ENCODE measurements around the gene MPO. TPM values are rescaled to one million over a fixed set of nuclear protein-coding genes. Genes with fewer than 3 reads are reported as not detected.

The MPO gene
- total RNA-seq, 4 donors from 2014 or later, result 0.10 TPM; not detected in 3

- intact Hi-C loops (cut with DNase I; ENCODE audit: low total_unique reads), result no loop called here
- no peak for TF ChIP-seq POLR2A (IDR thresholded peaks at IDR 0.05)
- no peak for TF ChIP-seq CTCF (IDR thresholded peaks at IDR 0.05)
- H3K4me3 ChIP-seq (ENCODE audit: low read depth, poor library complexity, severe bottlenecking), result no peak overlapping the region
- no peak for DNase-seq (ENCODE audit: low spot score in 2 of 2)
- WGBS, 2 donors, result 85 to 86% methylated on average over 3 of the region's 3 CpGs
Measured at GRCh38 chr17:58234512-58234911, 46.2 kb downstream of the MPO start.

- WGBS, 2 donors, result 71 to 86% methylated on average over 3 of the region's 3 CpGs
- TF ChIP-seq POLR2A (IDR thresholded peaks at IDR 0.05) (no peak), CTCF (IDR thresholded peaks at IDR 0.05) (no peak)
- no peak for DNase-seq (ENCODE audit: low spot score in 2 of 2)
- intact Hi-C loops (cut with DNase I; ENCODE audit: low total_unique reads), result no loop called here
- no peak overlapping the region for H3K4me3 ChIP-seq (ENCODE audit: low read depth, poor library complexity, severe bottlenecking)
Measured at GRCh38 chr17:58233543-58233942, 47.2 kb downstream of the MPO start.

- H3K4me3 ChIP-seq (ENCODE audit: low read depth, poor library complexity, severe bottlenecking), result no peak overlapping the region
- intact Hi-C loops (cut with DNase I; ENCODE audit: low total_unique reads), result no loop called here
- DNase-seq (ENCODE audit: low spot score in 2 of 2), result no peak
- no peak for TF ChIP-seq POLR2A (IDR thresholded peaks at IDR 0.05)
- no peak for TF ChIP-seq CTCF (IDR thresholded peaks at IDR 0.05)
- whole genome bisulfite sequencing, 2 donors, result 52 to 62% methylated on average over 12 of the region's 12 CpGs
Measured at GRCh38 chr17:58232707-58233156, 48.0 kb downstream of the MPO start.

- no peak for DNase-seq (ENCODE audit: low spot score in 2 of 2)
- no peak for TF ChIP-seq POLR2A (IDR thresholded peaks at IDR 0.05)
- TF ChIP-seq CTCF (IDR thresholded peaks at IDR 0.05), result no peak
- intact Hi-C loops (cut with DNase I; ENCODE audit: low total_unique reads), result no loop called here
- H3K4me3 ChIP-seq (ENCODE audit: low read depth, poor library complexity, severe bottlenecking), result no peak overlapping the region
- 39 to 47% methylated on average over 2 of the region's 2 CpGs for WGBS, 2 donors
Measured at GRCh38 chr17:58231641-58232040, 49.1 kb downstream of the MPO start.

- H3K4me3 ChIP-seq (ENCODE audit: low read depth, poor library complexity, severe bottlenecking), result no peak overlapping the region
- TF ChIP-seq CTCF (IDR thresholded peaks at IDR 0.05) (no peak), POLR2A (IDR thresholded peaks at IDR 0.05) (no peak)
- intact Hi-C loops (cut with DNase I; ENCODE audit: low total_unique reads), result no loop called here
- DNase-seq (ENCODE audit: low spot score in 2 of 2), result no peak
- WGBS, 2 donors, result 42 to 58% methylated on average over 4 of the region's 4 CpGs
Measured at GRCh38 chr17:58229881-58230280, 50.9 kb downstream of the MPO start.

- intact Hi-C loops (cut with DNase I; ENCODE audit: low total_unique reads), result no loop called here
- no peak for TF ChIP-seq POLR2A (IDR thresholded peaks at IDR 0.05)
- no peak for TF ChIP-seq CTCF (IDR thresholded peaks at IDR 0.05)
- no peak overlapping the region for H3K4me3 ChIP-seq (ENCODE audit: low read depth, poor library complexity, severe bottlenecking)
- DNase-seq (ENCODE audit: low spot score in 2 of 2), result no peak
- 50 to 60% methylated on average over 1 of the region's 1 CpG for WGBS, 2 donors
Measured at GRCh38 chr17:58229384-58229783, 51.4 kb downstream of the MPO start.
